ENCODE results near the gene PATL1.

GRCh38 chr11:59708537-59708936, 39.7 kb upstream of the PATL1 start:
- TF ChIP-seq, protein P1, sequence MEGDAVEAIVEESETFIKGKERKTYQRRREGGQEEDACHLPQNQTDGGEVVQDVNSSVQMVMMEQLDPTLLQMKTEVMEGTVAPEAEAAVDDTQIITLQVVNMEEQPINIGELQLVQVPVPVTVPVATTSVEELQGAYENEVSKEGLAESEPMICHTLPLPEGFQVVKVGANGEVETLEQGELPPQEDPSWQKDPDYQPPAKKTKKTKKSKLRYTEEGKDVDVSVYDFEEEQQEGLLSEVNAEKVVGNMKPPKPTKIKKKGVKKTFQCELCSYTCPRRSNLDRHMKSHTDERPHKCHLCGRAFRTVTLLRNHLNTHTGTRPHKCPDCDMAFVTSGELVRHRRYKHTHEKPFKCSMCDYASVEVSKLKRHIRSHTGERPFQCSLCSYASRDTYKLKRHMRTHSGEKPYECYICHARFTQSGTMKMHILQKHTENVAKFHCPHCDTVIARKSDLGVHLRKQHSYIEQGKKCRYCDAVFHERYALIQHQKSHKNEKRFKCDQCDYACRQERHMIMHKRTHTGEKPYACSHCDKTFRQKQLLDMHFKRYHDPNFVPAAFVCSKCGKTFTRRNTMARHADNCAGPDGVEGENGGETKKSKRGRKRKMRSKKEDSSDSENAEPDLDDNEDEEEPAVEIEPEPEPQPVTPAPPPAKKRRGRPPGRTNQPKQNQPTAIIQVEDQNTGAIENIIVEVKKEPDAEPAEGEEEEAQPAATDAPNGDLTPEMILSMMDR (optimal IDR thresholded peaks at IDR 0.05 in 1 of 3, IDR thresholded peaks at IDR 0.05 in 1 of 3, conservative IDR thresholded peaks at IDR 0.05 in 1 of 3; ENCODE audit: extremely low read depth in 1 of 3, insufficient read depth in 2 of 3, low read length in 3 of 3), result no peak
- no peak for TF ChIP-seq EZH2 (IDR thresholded peaks at IDR 0.05; ENCODE audit: low read length)
